H1 (cell line): Measurements from ENCODE around the gene TECPR2. TPM values are rescaled to one million over a fixed set of nuclear protein-coding genes. Genes with fewer than 3 reads are reported as not detected.
"Not testable (repeated sequence)": the region's sequence is repeated elsewhere in the genome, so short reads cannot be mapped to it uniquely, and the experiment has no call there.

ENCODE experiments used
- CTCF ChIA-PET: fragments of 300-600 bp; sonication (Branson Sonifier 250); formaldehyde crosslinking; loops from one replicate; lab custom pipeline; 2021; ENCODE audit not compliant: partially characterized antibody; lab: Charles Lee
- POLR2A ChIA-PET: fragments of 300-600 bp; sonication (Branson Sonifier 250); formaldehyde crosslinking; loops from one replicate; lab custom pipeline; 2021; ENCODE audit warnings: inconsistent platforms; ENCODE audit not compliant: partially characterized antibody; lab: Charles Lee
- DNase-seq, 2 experiments: peaks; one replicate each; pipeline versions ENCODE4 v3.0.0 to v3.0.0-alpha.2; 2010 to 2022; ENCODE audit warnings: low spot score in 2 of 2, low read depth in 1 of 2, mixed read lengths in 1 of 2
- FAIRE-seq: peaks from 2 replicates; lab custom pipeline; 2011; peaks lifted over from hg19 to GRCh38; lab: Jason Lieb, UNC
- H2AFZ ChIP-seq: 2 replicates; pipeline ENCODE4 v1.8.1; 2012; ENCODE audit warnings: low read length, inconsistent platforms
- H2AK5ac ChIP-seq: 2 replicates; pipeline ENCODE4 v1.6.1; 2013; ENCODE audit warnings: low read depth, low read length
- H2BK120ac ChIP-seq: replicated peaks from 2 replicates; pipeline ENCODE3; 2013; ENCODE audit warnings: low read depth, low read length, inconsistent platforms
- H2BK12ac ChIP-seq: 2 replicates; pipeline ENCODE4 v1.6.1; 2013; ENCODE audit warnings: low read depth, low read length
- H2BK15ac ChIP-seq: 2 replicates; pipeline ENCODE4 v1.6.1; 2013; ENCODE audit warnings: low read length
- H2BK20ac ChIP-seq: 2 replicates; pipeline ENCODE4 v1.6.1; 2013; ENCODE audit warnings: low read length
- H2BK5ac ChIP-seq: 2 replicates; pipeline ENCODE4 v1.6.1; 2013; ENCODE audit warnings: low read depth, low read length
- H3K14ac ChIP-seq: 2 replicates; pipeline ENCODE4 v1.6.1; 2013; ENCODE audit warnings: inconsistent platforms; ENCODE audit not compliant: insufficient read length
- H3K18ac ChIP-seq: 2 replicates; pipeline ENCODE4 v1.6.1; 2013; ENCODE audit warnings: low read length; ENCODE audit errors: extremely low read depth
- H3K23ac ChIP-seq: 2 replicates; pipeline ENCODE4 v1.6.1; 2013; ENCODE audit warnings: inconsistent platforms; ENCODE audit not compliant: insufficient read length
- H3K23me2 ChIP-seq: 2 replicates; pipeline ENCODE4 v1.6.1; 2013; ENCODE audit warnings: low read depth, low read length
- H3K27ac ChIP-seq: 2 replicates; pipeline ENCODE4 v1.6.1; 2011; ENCODE audit warnings: low read depth, low read length, inconsistent platforms
- H3K27me3 ChIP-seq, 4 experiments: replicated peaks in 1 of 4; 1 replicate in 1 of 4; 2 replicates in 3 of 4; pipeline versions ENCODE4 v1.6.1 to v1.8.1; 2011 to 2013; ENCODE audit warnings: low read length in 3 of 4, mild to moderate bottlenecking in 3 of 4, inconsistent platforms in 2 of 4, mixed read lengths in 2 of 4, moderate library complexity in 1 of 4; ENCODE audit not compliant: control insufficient read depth in 3 of 4, insufficient read depth in 3 of 4; ENCODE audit errors: extremely low read depth in 1 of 4
- H3K36me3 ChIP-seq, 4 experiments: 2 replicates each; pipeline versions ENCODE4 v1.6.1 to v1.8.1; 2011 to 2013; ENCODE audit warnings: mild to moderate bottlenecking in 4 of 4, low read length in 3 of 4, moderate library complexity in 2 of 4, control low read depth in 1 of 4, inconsistent platforms in 1 of 4; ENCODE audit not compliant: insufficient read depth in 4 of 4, control insufficient read depth in 2 of 4
- H3K4ac ChIP-seq: replicated peaks from 2 replicates; pipeline ENCODE3; 2013; ENCODE audit warnings: low read length, low read depth, mixed read lengths, inconsistent platforms; ENCODE audit not compliant: insufficient read length
- H3K4me1 ChIP-seq, 4 experiments: replicated peaks in 1 of 4; 1 replicate in 1 of 4; 2 replicates in 3 of 4; pipeline versions ENCODE4 v1.6.1 to v1.8.1; 2011 to 2013; ENCODE audit warnings: low read length in 3 of 4, inconsistent platforms in 2 of 4, mixed read lengths in 1 of 4; ENCODE audit not compliant: insufficient read depth in 4 of 4, control insufficient read depth in 3 of 4
- H3K4me2 ChIP-seq, 2 experiments: 2 replicates each; pipeline versions ENCODE4 v1.6.1 to v1.8.1; 2011 to 2013; ENCODE audit warnings: low read depth in 2 of 2, low read length in 2 of 2, control low read depth in 1 of 2, inconsistent platforms in 1 of 2, mild to moderate bottlenecking in 1 of 2; ENCODE audit not compliant: insufficient read depth in 1 of 2
- H3K4me3 ChIP-seq, 4 experiments: fragments of 200-600, 300-600 bp in 1 of 4; sonication (generic), shearing (Covaris generic), sonication (Bioruptor Twin) in 1 of 4; 2 replicates each; pipeline versions ENCODE4 v1.5.1 to v1.8.1; 2011 to 2016; ENCODE audit warnings: low read length in 4 of 4, low read depth in 3 of 4, control low read depth in 2 of 4, inconsistent platforms in 2 of 4, mild to moderate bottlenecking in 2 of 4, mixed read lengths in 1 of 4, moderate library complexity in 1 of 4; ENCODE audit not compliant: insufficient read depth in 2 of 4; ENCODE audit errors: extremely low read depth in 1 of 4
- H3K56ac ChIP-seq: replicated peaks from 2 replicates; pipeline ENCODE3; 2013; ENCODE audit warnings: low read depth, mild to moderate bottlenecking, mixed read lengths, low read length, inconsistent platforms; ENCODE audit not compliant: insufficient read length
- H3K79me1 ChIP-seq: 2 replicates; pipeline ENCODE4 v1.6.1; 2013; ENCODE audit warnings: low read depth, low read length, control low read depth
- H3K79me2 ChIP-seq, 2 experiments: 2 replicates each; pipeline versions ENCODE4 v1.6.1 to v1.8.1; 2012 to 2013; ENCODE audit warnings: low read length in 2 of 2, mild to moderate bottlenecking in 2 of 2, inconsistent platforms in 1 of 2; ENCODE audit not compliant: insufficient read depth in 2 of 2, control insufficient read depth in 1 of 2
- H3K9ac ChIP-seq, 4 experiments: replicated peaks in 1 of 4; 1 replicate in 1 of 4; 2 replicates in 3 of 4; pipeline versions ENCODE4 v1.6.1 to v1.8.1; 2011 to 2013; ENCODE audit warnings: low read depth in 3 of 4, low read length in 3 of 4, control low read depth in 2 of 4, mild to moderate bottlenecking in 2 of 4, moderate library complexity in 2 of 4, inconsistent platforms in 1 of 4; ENCODE audit errors: extremely low read depth in 1 of 4
- H3K9me3 ChIP-seq, 2 experiments: 2 replicates each; pipeline versions ENCODE4 v1.6.1 to v1.8.1; 2012 to 2013; ENCODE audit warnings: mild to moderate bottlenecking in 2 of 2, moderate library complexity in 2 of 2, control low read depth in 1 of 2, inconsistent platforms in 1 of 2, low read depth in 1 of 2, low read length in 1 of 2, mixed read lengths in 1 of 2; ENCODE audit not compliant: insufficient read depth in 2 of 2
- H4K20me1 ChIP-seq, 2 experiments: replicated peaks in 1 of 2; 2 replicates each; pipeline versions ENCODE3 to v1.8.1; 2011 to 2013; ENCODE audit warnings: inconsistent platforms in 2 of 2, low read length in 2 of 2, mild to moderate bottlenecking in 1 of 2; ENCODE audit not compliant: insufficient read depth in 2 of 2, control insufficient read depth in 1 of 2
- H4K5ac ChIP-seq: 2 replicates; pipeline ENCODE4 v1.6.1; 2013; ENCODE audit warnings: low read length, low read depth, mixed read lengths, inconsistent platforms; ENCODE audit not compliant: insufficient read length
- H4K8ac ChIP-seq: 2 replicates; pipeline ENCODE4 v1.8.0; 2013; ENCODE audit warnings: mild to moderate bottlenecking, moderate library complexity, low read length, inconsistent platforms; ENCODE audit not compliant: insufficient read depth; ENCODE audit errors: extremely low read depth
- H4K91ac ChIP-seq: replicated peaks from 2 replicates; pipeline ENCODE3; 2013; ENCODE audit warnings: low read length, mixed read lengths, inconsistent platforms; ENCODE audit not compliant: insufficient read length
- WGBS, 2 experiments: shearing (Covaris generic) in 1 of 2; methylation state at CpG; one replicate each; pipeline versions ENCODE4 v1.1.6 to v1.1.7; 2013 to 2015; ENCODE audit warnings: low lambda C conversion rate in 2 of 2, mixed read lengths in 2 of 2, inconsistent platforms in 1 of 2, low coverage in 1 of 2, missing lambda C conversion rate in 1 of 2; ENCODE audit not compliant: insufficient replicate concordance in 2 of 2, insufficient coverage in 1 of 2, insufficient read length in 1 of 2; ENCODE audit errors: extremely low coverage in 1 of 2, missing lambda C conversion rate in 1 of 2; 5-methylcytosine and 5-hydroxymethylcytosine counted together
- polyA plus RNA-seq, 7 experiments: library from polyadenylated mRNA; depleted of rRNA in 3 of 7; stranded (reverse) in 5 of 7; unstranded in 2 of 7; fragments of >200 nt in 5 of 7; fragments of 200-250 nt in 2 of 7; gene quantifications; 1 replicate in 5 of 7; 2 replicates in 1 of 7; 4 replicates in 1 of 7; pipeline versions ENCODE4 v1.2.1 to v1.2.3, GENCODE V29; 2011 to 2013; ENCODE audit warnings: missing spikeins in 2 of 7, mixed read lengths in 2 of 7
- total RNA-seq: library from RNA; stranded (reverse); fragmentation: NEBNext Ultra II Directional; extraction: Animal tissue kit (Norgen Biotek cat#: 25700); gene quantifications from 2 replicates; pipeline ENCODE4 v1.2.1, GENCODE V29; 2021

The TECPR2 gene
- total and polyA plus RNA-seq, 2 of the 8 experiments (the other 6 are each of a cell fraction or from before 2014, with no cell fraction given) = 6.8 to 19.4 TPM

GRCh38 chr14:102519709-102520108 is 157.0 kb downstream of the TECPR2 start:
- H3K79me1 ChIP-seq, H3K36me3 ChIP-seq, H2BK120ac ChIP-seq, H3K9ac ChIP-seq, H3K27ac ChIP-seq, H3K4ac ChIP-seq, H3K4me3 ChIP-seq, H3K27me3 ChIP-seq, H3K4me1 ChIP-seq, FAIRE-seq, H2BK12ac ChIP-seq, H4K20me1 ChIP-seq, H3K23ac ChIP-seq, H3K14ac ChIP-seq, H3K23me2 ChIP-seq, H4K91ac ChIP-seq, DNase-seq, H3K4me2 ChIP-seq, H2AK5ac ChIP-seq, H2BK15ac ChIP-seq, H2BK5ac ChIP-seq, H2AFZ ChIP-seq, H4K5ac ChIP-seq, H3K56ac ChIP-seq, H2BK20ac ChIP-seq, H3K9me3 ChIP-seq, H4K8ac ChIP-seq, H3K18ac ChIP-seq, H3K79me2 ChIP-seq: not testable (repeated sequence)
- ChIA-PET POLR2A (interaction anchor here (0.6 kb wide), 1 partner anchor 200 kb away, joined by 4 read pairs; no protein-coding TSS in a partner anchor), CTCF (interaction anchor here (0.7 to 1.0 kb wide), 2 partner anchors 80 to 229 kb away, joined by 3 to 5 read pairs; no protein-coding TSS in a partner anchor)
- 89% methylated on average over 5 of the region's 5 CpGs; no CpG with 5 or more reads in 1 of the 2 experiments for WGBS, 2 experiments
